ENCODE results near the gene LMCD1. TPM values are rescaled to one million over a fixed set of nuclear protein-coding genes. Genes with fewer than 3 reads are reported as not detected.

Gene LMCD1
- total RNA-seq, 2 experiments from 2014 or later, result 0.47 TPM; not detected in 1

DNA sequence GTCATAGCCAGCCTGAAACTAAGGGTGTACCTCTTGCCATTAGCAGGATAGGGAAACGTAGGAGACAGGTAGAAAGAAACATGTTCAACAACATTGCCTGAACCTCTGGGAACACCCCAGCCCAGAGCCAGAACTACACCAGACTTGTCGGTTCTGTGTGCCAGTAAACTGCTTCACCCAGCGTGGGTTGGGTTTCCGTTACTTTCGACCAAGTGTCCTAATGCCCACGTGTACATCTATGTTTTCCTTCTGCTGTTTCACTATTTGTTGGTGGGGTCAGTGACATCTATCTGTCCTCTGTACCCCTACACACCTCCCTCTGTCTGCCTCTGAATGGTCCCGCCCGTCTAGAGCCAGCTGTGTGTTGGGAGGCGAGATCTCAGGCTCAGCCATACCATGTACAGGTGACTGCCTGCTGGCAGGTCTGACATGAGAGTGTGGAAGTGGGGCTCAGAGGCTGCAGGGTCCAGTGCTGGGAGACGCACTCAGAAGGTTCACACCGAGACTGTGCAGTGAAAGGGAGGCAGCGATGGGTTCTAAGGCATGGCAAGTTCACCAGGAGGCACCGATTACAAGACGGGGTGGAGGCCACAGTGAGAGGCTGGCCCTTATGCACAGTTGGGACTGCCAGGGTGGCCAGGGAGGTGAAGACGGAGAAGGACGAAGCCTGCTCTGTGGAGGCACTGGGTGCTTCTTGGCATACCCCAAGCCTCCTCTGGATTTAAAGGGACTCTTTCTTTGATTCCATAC is 106.6 kb downstream of the LMCD1 start:
- Histone ChIP-seq H3K4me2 (ENCODE audit: low read length) (no peak overlapping the region), H2AFZ (ENCODE audit: low read length) (no peak overlapping the region)
- DNase-seq (ENCODE audit: low spot score), result no peak

DNA sequence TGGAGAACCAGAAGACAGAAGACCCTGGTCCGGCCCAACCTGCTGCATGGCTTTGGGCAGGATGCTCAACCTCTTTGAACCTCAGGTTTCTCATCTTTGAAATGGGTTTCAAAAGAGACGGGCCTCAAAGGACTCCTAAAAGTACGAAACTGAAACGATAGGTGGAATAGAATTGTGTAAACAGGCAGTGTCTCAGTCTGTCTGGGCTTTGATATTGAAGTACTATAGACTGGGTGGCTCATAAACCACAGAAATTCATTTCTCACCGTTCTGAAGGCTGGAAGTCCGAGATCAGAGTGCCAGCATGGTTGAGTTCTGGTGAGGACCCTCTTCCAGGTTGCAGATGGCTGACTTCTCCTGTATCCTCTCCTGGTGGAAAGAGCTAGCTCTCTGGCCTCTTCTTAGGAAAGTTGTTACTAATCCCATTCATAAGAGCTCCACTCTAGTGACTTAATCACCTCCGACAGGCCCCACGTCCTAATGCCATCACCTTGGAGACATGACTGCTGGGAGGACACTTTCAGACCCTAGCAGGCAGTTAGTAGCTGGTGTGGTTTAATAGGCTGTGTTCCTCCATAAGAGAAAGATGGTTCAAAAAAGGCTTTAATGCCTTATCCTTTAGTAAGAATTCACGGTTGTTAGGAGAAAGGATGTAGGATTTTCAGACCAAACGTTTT is 107.3 kb downstream of the LMCD1 start:
- Histone ChIP-seq H4K20me1 (ENCODE audit: insufficient read depth, low read length) (no peaks in the 10 kb centered on the region), H3K36me3 (ENCODE audit: insufficient read depth, low read length) (no peaks in the 10 kb centered on the region), H3K4me3 (ENCODE audit: low read depth, low read length, poor library complexity, severe bottlenecking) (no peak overlapping the region), H3K4me2 (ENCODE audit: low read length) (no peak overlapping the region), H2AFZ (ENCODE audit: low read length) (no peak overlapping the region), H3K4me1 (ENCODE audit: insufficient read depth, low read length, poor library complexity, severe bottlenecking) (no peaks in the 10 kb centered on the region), H3K9me3 (ENCODE audit: low read length) (no peaks in the 10 kb centered on the region), H3K9me2 (ENCODE audit: insufficient read depth, low read length) (no peaks in the 10 kb centered on the region), H3K79me2 (ENCODE audit: insufficient read depth, low read depth, low read length) (no peaks in the 10 kb centered on the region), H3K27ac (ENCODE audit: low read depth, low read length, poor library complexity, severe bottlenecking) (no peak overlapping the region)
- ChIA-PET POLR2A (no interaction called here), CTCF (ENCODE audit: unreplicated experiment) (no interaction called here)
- TF ChIP-seq EZH2phosphoT487 (IDR thresholded peaks at IDR 0.05; ENCODE audit: borderline replicate concordance, low read depth, low read length), result no peak
- TF ChIP-seq, protein P1, sequence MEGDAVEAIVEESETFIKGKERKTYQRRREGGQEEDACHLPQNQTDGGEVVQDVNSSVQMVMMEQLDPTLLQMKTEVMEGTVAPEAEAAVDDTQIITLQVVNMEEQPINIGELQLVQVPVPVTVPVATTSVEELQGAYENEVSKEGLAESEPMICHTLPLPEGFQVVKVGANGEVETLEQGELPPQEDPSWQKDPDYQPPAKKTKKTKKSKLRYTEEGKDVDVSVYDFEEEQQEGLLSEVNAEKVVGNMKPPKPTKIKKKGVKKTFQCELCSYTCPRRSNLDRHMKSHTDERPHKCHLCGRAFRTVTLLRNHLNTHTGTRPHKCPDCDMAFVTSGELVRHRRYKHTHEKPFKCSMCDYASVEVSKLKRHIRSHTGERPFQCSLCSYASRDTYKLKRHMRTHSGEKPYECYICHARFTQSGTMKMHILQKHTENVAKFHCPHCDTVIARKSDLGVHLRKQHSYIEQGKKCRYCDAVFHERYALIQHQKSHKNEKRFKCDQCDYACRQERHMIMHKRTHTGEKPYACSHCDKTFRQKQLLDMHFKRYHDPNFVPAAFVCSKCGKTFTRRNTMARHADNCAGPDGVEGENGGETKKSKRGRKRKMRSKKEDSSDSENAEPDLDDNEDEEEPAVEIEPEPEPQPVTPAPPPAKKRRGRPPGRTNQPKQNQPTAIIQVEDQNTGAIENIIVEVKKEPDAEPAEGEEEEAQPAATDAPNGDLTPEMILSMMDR (conservative IDR thresholded peaks at IDR 0.05; ENCODE audit: low read length), result no peak
- intact Hi-C loops (cut with micrococcal nuclease; ENCODE audit: unreplicated experiment), result no loop called here
- no peak for DNase-seq (ENCODE audit: low spot score)
- no TSS peak for BruUV-seq (replicated peaks)

More for the DNA sequence above, 106.6 kb downstream of the LMCD1 start:
- BruUV-seq (replicated peaks), result no TSS peak
- ChIA-PET CTCF (ENCODE audit: unreplicated experiment) (no interaction called here), POLR2A (no interaction called here)
- intact Hi-C loops (cut with micrococcal nuclease; ENCODE audit: unreplicated experiment), result no loop called here
- H3K4me1 ChIP-seq (ENCODE audit: insufficient read depth, low read length, poor library complexity, severe bottlenecking), result no peaks in the 10 kb centered on the region
- H3K27ac ChIP-seq (ENCODE audit: low read depth, low read length, poor library complexity, severe bottlenecking), result no peak overlapping the region
- H3K36me3 ChIP-seq (ENCODE audit: insufficient read depth, low read length), result no peaks in the 10 kb centered on the region
- no peaks in the 10 kb centered on the region for H3K9me3 ChIP-seq (ENCODE audit: low read length)
- no peaks in the 10 kb centered on the region for H3K79me2 ChIP-seq (ENCODE audit: insufficient read depth, low read depth, low read length)
- H4K20me1 ChIP-seq (ENCODE audit: insufficient read depth, low read length), result no peaks in the 10 kb centered on the region
- H3K9me2 ChIP-seq (ENCODE audit: insufficient read depth, low read length), result no peaks in the 10 kb centered on the region
- no peak overlapping the region for H3K4me3 ChIP-seq (ENCODE audit: low read depth, low read length, poor library complexity, severe bottlenecking)
- TF ChIP-seq, protein P1 (conservative IDR thresholded peaks at IDR 0.05; ENCODE audit: low read length), result no peak
- no peak for TF ChIP-seq EZH2phosphoT487 (IDR thresholded peaks at IDR 0.05; ENCODE audit: borderline replicate concordance, low read depth, low read length)

GRCh38 chr3:8610951-8611350 is 109.3 kb downstream of the LMCD1 start:
- no peak for DNase-seq (ENCODE audit: low spot score)
- Histone ChIP-seq H3K79me2 (ENCODE audit: insufficient read depth, low read depth, low read length) (no peaks in the 10 kb centered on the region), H3K4me2 (ENCODE audit: low read length) (no peak overlapping the region), H3K27ac (ENCODE audit: low read depth, low read length, poor library complexity, severe bottlenecking) (no peak overlapping the region), H3K9me2 (ENCODE audit: insufficient read depth, low read length) (no peaks in the 10 kb centered on the region), H3K9me3 (ENCODE audit: low read length) (no peaks in the 10 kb centered on the region), H3K4me3 (ENCODE audit: low read depth, low read length, poor library complexity, severe bottlenecking) (no peak overlapping the region), H3K36me3 (ENCODE audit: insufficient read depth, low read length) (no peaks in the 10 kb centered on the region), H4K20me1 (ENCODE audit: insufficient read depth, low read length) (no peaks in the 10 kb centered on the region), H2AFZ (ENCODE audit: low read length) (no peak overlapping the region), H3K4me1 (ENCODE audit: insufficient read depth, low read length, poor library complexity, severe bottlenecking) (no peaks in the 10 kb centered on the region)
- BruUV-seq (replicated peaks), result no TSS peak
- CTCF ChIA-PET (ENCODE audit: unreplicated experiment), result no interaction called here
- TF ChIP-seq, protein P1 (conservative IDR thresholded peaks at IDR 0.05; ENCODE audit: low read length), result no peak
- TF ChIP-seq EZH2phosphoT487 (IDR thresholded peaks at IDR 0.05; ENCODE audit: borderline replicate concordance, low read depth, low read length), result no peak
- intact Hi-C loops (cut with micrococcal nuclease; ENCODE audit: unreplicated experiment), result no loop called here
- POLR2A ChIA-PET, result no interaction called here
